ENCODE data around the gene CIDEA.

GRCh38 chr18:12309683-12310198 is 55.6 kb downstream of the CIDEA start:
- no peak for TF ChIP-seq CTCF (IDR thresholded peaks at IDR 0.05)
- TF ChIP-seq POLR2AphosphoS5 (IDR thresholded peaks at IDR 0.05): peak in 1 of 3 donors; percentile 1
- no peak for TF ChIP-seq POLR2A (IDR thresholded peaks at IDR 0.05)
- TF ChIP-seq EP300 (IDR thresholded peaks at IDR 0.05): no peak

Data from stomach (tissue), 4 donors.